NK-92 treated with Interleukin-12 subunit alpha and Interleukin-12 subunit beta, amount 100 ng/mL, for 24 hours (cell line): Measurements from ENCODE around the gene ZNF597.

Experiments used
- DNase-seq: peaks from one replicate; lab custom pipeline; 2025; lab: John Stamatoyannopoulos, UW

The ZNF597 gene

DNA sequence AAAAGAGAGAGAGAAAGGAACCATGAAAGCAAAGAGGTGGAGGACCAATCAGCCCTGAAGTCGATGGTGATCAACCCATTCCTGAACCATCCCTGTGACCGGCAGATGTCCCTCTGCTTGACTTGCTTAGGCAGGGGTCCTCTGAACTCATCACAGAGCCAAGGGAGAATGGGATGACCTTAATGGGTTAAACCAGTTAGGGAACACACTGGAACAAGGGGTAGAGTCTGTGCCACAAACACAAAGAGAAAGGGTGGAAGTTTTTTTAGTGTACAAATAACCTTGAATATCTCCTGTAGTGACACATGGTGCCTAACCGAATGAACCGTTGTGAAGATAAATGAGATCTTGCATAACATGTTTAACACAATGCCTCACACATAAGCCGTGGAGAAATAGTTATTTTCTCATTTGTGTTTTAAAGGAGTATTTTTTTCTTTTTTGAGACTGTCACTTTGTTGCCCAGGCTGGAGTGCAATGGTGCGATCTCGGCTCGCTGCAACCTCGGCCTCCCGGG, 11.4 kb upstream of the ZNF597 start:
- no peak for DNase-seq

GRCh38 chr16:3454093-3454492, 10.8 kb upstream of the ZNF597 start:
- no peak for DNase-seq

DNA sequence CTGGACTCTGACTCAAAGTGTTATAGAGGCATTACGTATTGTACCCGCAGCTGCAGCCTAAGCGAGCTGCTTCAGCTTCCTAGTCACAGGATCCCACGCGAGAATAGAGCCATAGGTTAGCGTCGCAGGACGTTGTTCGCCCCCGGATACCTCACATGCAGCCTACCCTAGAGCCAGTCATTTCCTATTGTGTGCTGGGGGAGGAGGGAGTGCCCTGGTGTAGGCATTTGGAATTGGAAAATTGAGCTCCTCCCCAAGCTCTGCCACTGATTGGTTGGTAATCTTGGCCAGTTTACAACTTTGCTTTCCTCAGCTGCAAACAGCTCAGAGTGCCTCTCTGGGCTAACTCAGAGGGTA, 706 bp upstream of the ZNF597 start:
- DNase-seq = no peak

DNA sequence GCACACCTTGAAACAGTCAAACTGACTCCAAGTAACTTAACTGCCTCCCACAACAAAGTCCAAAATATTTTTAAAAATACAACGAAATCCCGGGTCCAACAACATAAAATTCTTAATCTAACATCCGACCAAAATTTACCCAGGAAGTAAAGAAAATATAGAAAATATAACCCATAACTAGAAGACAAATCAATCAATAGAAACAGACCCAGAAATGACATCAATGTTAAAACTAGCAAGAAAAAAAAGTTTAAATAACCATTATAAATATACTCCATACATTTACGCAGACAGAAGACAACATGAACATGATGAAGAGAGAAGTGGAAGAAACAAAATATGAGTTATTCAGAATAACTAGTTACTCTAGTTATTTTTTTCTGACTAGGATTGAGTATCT, 3.7 kb downstream of the ZNF597 start:
- no peak for DNase-seq

DNA sequence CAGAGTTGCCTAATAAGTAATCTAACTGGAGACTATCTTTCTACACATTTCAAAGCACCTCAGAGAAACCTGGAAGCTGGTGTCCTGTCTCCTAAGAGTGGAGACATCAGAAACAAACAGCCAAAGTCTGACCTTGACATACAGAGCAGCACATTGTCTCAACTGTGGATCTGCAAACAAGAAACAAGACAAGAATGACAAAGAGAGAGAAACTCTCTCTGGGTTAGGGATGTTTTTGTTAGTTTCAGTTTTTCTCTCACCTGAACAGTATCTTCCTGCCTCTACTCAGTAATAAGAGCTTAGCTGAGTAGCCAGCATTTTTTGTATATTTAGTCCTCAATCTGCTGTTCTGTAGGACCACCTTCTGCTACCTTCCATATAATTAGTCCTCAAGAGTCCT, 8.9 kb downstream of the ZNF597 start:
- no peak for DNase-seq

GRCh38 chr16:3431779-3432219, 11.5 kb downstream of the ZNF597 start:
- DNase-seq = no peak

- DNase-seq = no peak
These were observed 29.4 kb downstream of the ZNF597 start for GRCh38 chr16:3413730-3414379.

DNA sequence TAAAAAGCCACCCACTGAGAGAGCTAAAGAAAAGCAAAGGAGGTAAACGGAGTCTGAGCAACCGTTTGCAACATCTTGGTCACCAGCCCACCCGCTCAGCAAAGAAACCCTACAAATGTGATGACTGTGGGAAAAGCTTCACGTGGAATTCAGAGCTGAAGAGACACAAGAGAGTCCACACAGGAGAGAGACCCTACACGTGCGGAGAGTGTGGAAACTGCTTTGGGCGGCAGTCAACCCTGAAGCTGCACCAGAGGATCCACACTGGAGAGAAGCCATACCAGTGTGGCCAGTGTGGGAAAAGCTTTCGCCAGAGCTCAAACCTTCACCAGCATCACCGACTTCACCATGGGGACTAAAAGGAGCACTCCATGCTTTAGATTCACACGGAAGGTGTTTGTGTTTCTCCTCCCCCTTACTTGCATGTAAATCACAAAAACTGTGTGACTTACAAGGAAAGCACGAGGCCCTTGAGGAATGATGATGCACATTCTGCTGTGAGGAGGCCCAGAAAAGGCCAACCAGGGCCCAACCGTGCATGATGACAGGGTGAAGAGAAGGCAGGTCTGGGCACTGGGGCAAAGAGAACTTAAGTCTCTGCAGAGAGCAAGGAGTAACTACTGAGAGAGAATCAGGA, 34.6 kb downstream of the ZNF597 start:
- DNase-seq = no peak

DNA sequence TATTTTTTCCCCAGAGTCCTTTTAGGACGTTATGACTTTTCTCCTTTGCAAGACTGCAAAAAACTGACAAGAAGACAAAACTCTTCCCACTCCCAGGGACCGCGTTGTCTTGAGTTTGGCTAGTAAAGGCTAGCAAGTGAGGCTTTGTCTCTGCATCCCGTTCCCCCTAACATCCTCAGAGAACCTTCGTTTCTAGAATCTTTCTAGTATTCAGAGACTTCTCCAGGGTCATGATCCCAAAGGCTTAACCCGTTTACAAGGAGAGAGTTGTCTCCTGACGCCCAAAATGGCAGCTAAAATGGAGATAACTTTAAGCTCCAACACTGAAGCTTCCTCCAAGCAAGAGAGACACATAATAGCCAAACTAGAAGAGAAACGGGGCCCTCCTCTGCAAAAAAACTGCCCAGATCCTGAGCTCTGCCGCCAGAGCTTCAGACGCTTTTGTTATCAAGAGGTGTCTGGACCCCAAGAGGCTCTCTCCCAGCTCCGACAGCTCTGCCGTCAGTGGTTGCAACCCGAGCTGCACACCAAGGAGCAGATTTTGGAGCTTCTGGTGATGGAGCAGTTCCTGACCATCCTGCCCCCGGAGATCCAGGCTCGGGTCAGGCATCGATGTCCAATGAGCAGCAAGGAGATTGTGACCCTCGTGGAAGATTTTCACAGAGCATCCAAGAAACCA, 41.4 kb downstream of the ZNF597 start:
- DNase-seq = no peak

GRCh38 chr16:3400779-3401688, 42.3 kb downstream of the ZNF597 start, which contains the start of the genes ZNF174 and ZSCAN32:
ZNF174 (plus strand) TSS chr16:3401215; CDS start chr16:3402005, 790 bp downstream.
ZSCAN32 (minus strand) TSS chr16:3401004; CDS start chr16:3397557, 3,447 bp downstream.
- peak; percentile 99 for DNase-seq

GRCh38 chr16:3400446-3400778, 42.9 kb downstream of the ZNF597 start:
- DNase-seq = no peak

- DNase-seq = no peak
These were observed 53.5 kb downstream of the ZNF597 start for GRCh38 chr16:3389663-3390338.

DNA sequence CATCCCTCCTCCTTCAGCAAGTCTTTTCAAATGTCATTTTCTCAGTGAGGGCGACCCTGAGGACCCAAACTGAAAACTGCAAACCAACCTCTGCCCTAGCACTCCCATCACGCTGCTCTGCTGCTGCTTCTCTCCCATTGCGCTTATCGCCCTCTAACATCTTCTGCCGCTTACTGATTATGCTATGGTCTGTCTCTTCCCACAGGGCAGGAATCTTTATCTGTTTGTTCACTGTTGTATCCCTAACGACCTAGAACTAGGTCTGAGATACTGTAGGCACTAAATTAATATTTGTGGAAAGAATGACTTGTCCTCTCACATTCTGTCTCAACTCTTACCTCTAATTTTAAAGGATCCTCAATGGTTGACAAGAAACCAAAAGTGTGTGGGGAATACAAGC, 55.0 kb downstream of the ZNF597 start:
- DNase-seq = no peak

DNA sequence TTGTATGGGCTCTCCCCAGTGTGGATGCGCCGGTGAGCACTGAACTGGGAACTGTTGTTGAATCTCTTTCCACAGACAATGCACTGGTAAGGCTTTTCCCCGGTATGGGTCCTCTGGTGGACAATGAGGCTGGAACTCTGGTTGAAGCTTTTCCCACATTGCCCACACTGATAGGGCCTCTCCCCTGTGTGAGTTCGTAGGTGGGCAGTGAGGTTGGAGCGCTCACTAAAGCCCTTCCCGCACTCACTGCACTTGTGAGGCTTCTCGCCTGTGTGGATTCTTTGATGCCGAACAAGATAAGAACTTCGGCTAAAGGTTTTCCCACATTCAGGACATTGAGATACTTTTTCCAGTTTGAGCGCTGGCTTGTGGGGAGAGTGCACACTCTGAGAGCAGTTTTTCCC, 60.3 kb downstream of the ZNF597 start:
- DNase-seq = no peak
